Stimulated activated naive CD8-positive, alpha-beta T cell treated with anti-CD3 and anti-CD28 coated beads, Interleukin-15, amount 100 ng/mL, for 72 hours (primary cell): Measurements from ENCODE around the gene WDR7.
A peak's percentile ranks its signal among the peaks of the same experiment; 100 is the strongest.

ENCODE experiments used
- ATAC-seq: fragments of 150-1000 bp; cut with Tn5 transposase; 2 replicates; pipeline ENCODE4 v1.10.0; 2021; ENCODE audit warnings: mild to moderate bottlenecking, moderate library complexity
- DNase-seq, 2 donors: peaks; one replicate each; pipeline ENCODE4 v3.0.0; 2021 to 2022
- H3K27ac Mint-ChIP-seq, 2 donors: one replicate each; pipeline ENCODE4 v1.8.0; 2022; ENCODE audit warnings: mild to moderate bottlenecking in 2 of 2, mixed read lengths in 2 of 2, moderate library complexity in 2 of 2
- H3K27me3 Mint-ChIP-seq: one replicate; pipeline ENCODE4 v1.8.0; 2022; ENCODE audit warnings: mixed read lengths
- H3K4me1 Mint-ChIP-seq: one replicate; pipeline ENCODE4 v1.8.0; 2022; ENCODE audit warnings: mild to moderate bottlenecking, mixed read lengths
- H3K4me3 Mint-ChIP-seq, 2 donors: one replicate each; pipeline ENCODE4 v1.8.0; 2022; ENCODE audit warnings: mild to moderate bottlenecking in 2 of 2, mixed read lengths in 2 of 2, moderate library complexity in 1 of 2
- H3K9me3 Mint-ChIP-seq, 2 donors: one replicate each; pipeline ENCODE4 v1.8.0; 2022; ENCODE audit warnings: mixed read lengths in 2 of 2

The WDR7 gene

GRCh38 chr18:56980151-56980550 is 329.0 kb downstream of the WDR7 start:
- ATAC-seq = no peak
- Mint-ChIP-seq H3K9me3 (no peaks in the 10 kb centered on the region), H3K4me1 (no peaks in the 10 kb centered on the region), H3K27me3 (no peaks in the 10 kb centered on the region), H3K4me3 (no peak overlapping the region), H3K27ac (no peak overlapping the region)
- DNase-seq = no peak

- Mint-ChIP-seq H3K4me1 (no peaks in the 10 kb centered on the region), H3K27ac (no peak overlapping the region)
Observed at GRCh38 chr18:56982766-56983165, 331.6 kb downstream of the WDR7 start.

GRCh38 chr18:56983275-56983992 is 332.3 kb downstream of the WDR7 start:
- H3K4me3 Mint-ChIP-seq = no peak overlapping the region

More at GRCh38 chr18:56982766-56983165, 331.6 kb downstream of the WDR7 start:
- Mint-ChIP-seq H3K27me3 (no peaks in the 10 kb centered on the region), H3K9me3 (no peaks in the 10 kb centered on the region), H3K4me3 (no peak overlapping the region)
- ATAC-seq (no peak), DNase-seq (no peak)

GRCh38 chr18:56984731-56985130 is 333.6 kb downstream of the WDR7 start:
- no peak for ATAC-seq
- no peaks in the 10 kb centered on the region for H3K9me3 Mint-ChIP-seq
- H3K4me3 Mint-ChIP-seq = no peak overlapping the region
- no peak overlapping the region for H3K27ac Mint-ChIP-seq
- no peak for DNase-seq
- H3K27me3 Mint-ChIP-seq = no peaks in the 10 kb centered on the region
- H3K4me1 Mint-ChIP-seq = no peaks in the 10 kb centered on the region

More at GRCh38 chr18:56983275-56983992, 332.3 kb downstream of the WDR7 start:
- Mint-ChIP-seq H3K9me3 (no peaks in the 10 kb centered on the region), H3K4me1 (no peaks in the 10 kb centered on the region), H3K27ac (no peak overlapping the region), H3K27me3 (no peaks in the 10 kb centered on the region)
- no peak for DNase-seq
- no peak for ATAC-seq

- no peak overlapping the region for H3K4me3 Mint-ChIP-seq
- no peak for ATAC-seq
- no peak overlapping the region for H3K27ac Mint-ChIP-seq
- no peaks in the 10 kb centered on the region for H3K27me3 Mint-ChIP-seq
- H3K4me1 Mint-ChIP-seq = no peaks in the 10 kb centered on the region
- H3K9me3 Mint-ChIP-seq = peaks cover 0 to 7% of the 10 kb centered on the region in 2 donors
- DNase-seq = no peak
Observed at GRCh38 chr18:56986829-56987228, 335.7 kb downstream of the WDR7 start.

GRCh38 chr18:56987236-56987635 is 336.1 kb downstream of the WDR7 start:
- H3K4me3 Mint-ChIP-seq = no peak overlapping the region
- no peaks in the 10 kb centered on the region for H3K27me3 Mint-ChIP-seq
- no peaks in the 10 kb centered on the region for H3K4me1 Mint-ChIP-seq
- DNase-seq (no peak), ATAC-seq (no peak)
- H3K27ac Mint-ChIP-seq = no peak overlapping the region
- peaks cover 0 to 7% of the 10 kb centered on the region in 2 donors for H3K9me3 Mint-ChIP-seq

- ATAC-seq (no peak), DNase-seq (no peak)
- H3K27me3 Mint-ChIP-seq = no peaks in the 10 kb centered on the region
- peaks cover 0 to 7% of the 10 kb centered on the region in 2 donors for H3K9me3 Mint-ChIP-seq
- no peak overlapping the region for H3K27ac Mint-ChIP-seq
- no peaks in the 10 kb centered on the region for H3K4me1 Mint-ChIP-seq
- no peak overlapping the region for H3K4me3 Mint-ChIP-seq
Observed at GRCh38 chr18:56988022-56988421, 336.9 kb downstream of the WDR7 start.

- no peak overlapping the region for H3K4me3 Mint-ChIP-seq
- H3K27ac Mint-ChIP-seq = peak overlapping the region in 1 of 2 donors; percentile 48
- ATAC-seq (no peak), DNase-seq (no peak)
- H3K9me3 Mint-ChIP-seq = peaks cover 0 to 7% of the 10 kb centered on the region in 2 donors
- no peaks in the 10 kb centered on the region for H3K27me3 Mint-ChIP-seq
- no peaks in the 10 kb centered on the region for H3K4me1 Mint-ChIP-seq
Observed at GRCh38 chr18:56990678-56991077, 339.5 kb downstream of the WDR7 start.

GRCh38 chr18:56992777-56993176 is 341.6 kb downstream of the WDR7 start:
- H3K4me3 Mint-ChIP-seq = no peak overlapping the region
- H3K27ac Mint-ChIP-seq = peak overlapping the region in 1 of 2 donors; percentile 31
- ATAC-seq = peak; percentile 66
- H3K9me3 Mint-ChIP-seq = peaks cover 0 to 7% of the 10 kb centered on the region in 2 donors
- no peaks in the 10 kb centered on the region for H3K27me3 Mint-ChIP-seq
- no peak for DNase-seq
- no peaks in the 10 kb centered on the region for H3K4me1 Mint-ChIP-seq

- no peak overlapping the region for H3K27ac Mint-ChIP-seq
- no peak overlapping the region for H3K4me3 Mint-ChIP-seq
- no peak for DNase-seq
- peaks cover 0 to 4% of the 10 kb centered on the region in 2 donors for H3K9me3 Mint-ChIP-seq
- no peak for ATAC-seq
- H3K4me1 Mint-ChIP-seq = peaks cover 5% of the 10 kb centered on the region
- no peaks in the 10 kb centered on the region for H3K27me3 Mint-ChIP-seq
Observed at GRCh38 chr18:56995579-56996188, 344.5 kb downstream of the WDR7 start.

- Mint-ChIP-seq H3K4me3 (no peak overlapping the region), H3K9me3 (no peaks in the 10 kb centered on the region), H3K27ac (no peak overlapping the region), H3K4me1 (peaks cover 12% of the 10 kb centered on the region), H3K27me3 (no peaks in the 10 kb centered on the region)
- DNase-seq (no peak), ATAC-seq (no peak)
Observed at GRCh38 chr18:56997200-56997599, 346.0 kb downstream of the WDR7 start.

- Mint-ChIP-seq H3K27me3 (no peaks in the 10 kb centered on the region), H3K4me1 (peaks cover 26% of the 10 kb centered on the region), H3K9me3 (no peaks in the 10 kb centered on the region), H3K27ac (no peak overlapping the region), H3K4me3 (no peak overlapping the region)
- ATAC-seq (no peak), DNase-seq (no peak)
Observed at GRCh38 chr18:56999823-57000222, 348.7 kb downstream of the WDR7 start.

GRCh38 chr18:57002627-57003026 is 351.5 kb downstream of the WDR7 start:
- H3K4me1 Mint-ChIP-seq = peaks cover 33% of the 10 kb centered on the region
- ATAC-seq (no peak), DNase-seq (no peak)
- no peaks in the 10 kb centered on the region for H3K27me3 Mint-ChIP-seq
- H3K9me3 Mint-ChIP-seq = no peaks in the 10 kb centered on the region
- H3K4me3 Mint-ChIP-seq = no peak overlapping the region
- H3K27ac Mint-ChIP-seq = no peak overlapping the region

GRCh38 chr18:57003342-57003741 is 352.2 kb downstream of the WDR7 start:
- no peaks in the 10 kb centered on the region for H3K27me3 Mint-ChIP-seq
- no peak overlapping the region for H3K27ac Mint-ChIP-seq
- no peaks in the 10 kb centered on the region for H3K9me3 Mint-ChIP-seq
- ATAC-seq = no peak
- H3K4me1 Mint-ChIP-seq = peaks cover 41% of the 10 kb centered on the region
- DNase-seq = no peak
- H3K4me3 Mint-ChIP-seq = no peak overlapping the region

- peak; percentile 98 for ATAC-seq
- DNase-seq = no peak
- Mint-ChIP-seq H3K27ac (peak overlapping the region in 1 of 2 donors; percentile 80), H3K27me3 (no peaks in the 10 kb centered on the region), H3K4me3 (peak overlapping the region; percentile 9 to 18), H3K4me1 (peaks cover 41% of the 10 kb centered on the region), H3K9me3 (no peaks in the 10 kb centered on the region)
Observed at GRCh38 chr18:57004366-57005121, 353.4 kb downstream of the WDR7 start.
